HL-60/S4 treated with retinoic acid at 250 ng/mL for 4 days and 3 days (cell line): Measurements from ENCODE around the gene BEND3.
"Not testable (repeated sequence)": the region's sequence is repeated elsewhere in the genome, so short reads cannot be mapped to it uniquely, and the experiment has no call there.

Experiments
- in situ Hi-C: fragments of 300-500 bp; cut with MboI; formaldehyde crosslinking; loops from 2 replicates; pipeline ENCODE4 v1.7.0; 2022; ENCODE audit warnings: low sequenced_read_pairs

The BEND3 gene

GRCh38 chr6:107045826-107046675 lies 69.3 kb downstream of the BEND3 start:
- in situ Hi-C loops = no loop called here

GRCh38 chr6:107033126-107033525 lies 82.2 kb downstream of the BEND3 start:
- in situ Hi-C loops = no loop called here

GRCh38 chr6:107032051-107032450 lies 83.3 kb downstream of the BEND3 start:
- in situ Hi-C loops = no loop called here

- in situ Hi-C loops = no loop called here
Observed at GRCh38 chr6:107030151-107030550, 85.2 kb downstream of the BEND3 start.

GRCh38 chr6:107026965-107027364 lies 88.3 kb downstream of the BEND3 start:
- in situ Hi-C loops = no loop called here

- in situ Hi-C loops = no loop called here
Observed at GRCh38 chr6:107021446-107022185, 93.7 kb downstream of the BEND3 start.

- in situ Hi-C loops = no loop called here
Observed at GRCh38 chr6:107020239-107020638, 95.1 kb downstream of the BEND3 start.

GRCh38 chr6:107019628-107020027 lies 95.7 kb downstream of the BEND3 start:
- in situ Hi-C loops = not testable (repeated sequence)

- in situ Hi-C loops = no loop called here
Observed at GRCh38 chr6:107019047-107019446, 96.3 kb downstream of the BEND3 start.
